AG10803 (cell line): ENCODE results near the gene EIF1.

Source experiments
- DNase-seq: peaks from one replicate; pipeline ENCODE4 v3.0.0; 2010; ENCODE audit warnings: low read depth
- H3K4me3 ChIP-seq: 2 replicates; pipeline ENCODE4 v1.5.1; 2011; ENCODE audit warnings: mild to moderate bottlenecking, low read length, control low read depth
- TF ChIP-seq, protein P1 (sequence below): conservative IDR thresholded peaks from 2 replicates; pipeline ENCODE4 v1.5.1; 2011; ENCODE audit warnings: mild to moderate bottlenecking, low read length, control low read depth, inconsistent platforms

EIF1 gene

DNA sequence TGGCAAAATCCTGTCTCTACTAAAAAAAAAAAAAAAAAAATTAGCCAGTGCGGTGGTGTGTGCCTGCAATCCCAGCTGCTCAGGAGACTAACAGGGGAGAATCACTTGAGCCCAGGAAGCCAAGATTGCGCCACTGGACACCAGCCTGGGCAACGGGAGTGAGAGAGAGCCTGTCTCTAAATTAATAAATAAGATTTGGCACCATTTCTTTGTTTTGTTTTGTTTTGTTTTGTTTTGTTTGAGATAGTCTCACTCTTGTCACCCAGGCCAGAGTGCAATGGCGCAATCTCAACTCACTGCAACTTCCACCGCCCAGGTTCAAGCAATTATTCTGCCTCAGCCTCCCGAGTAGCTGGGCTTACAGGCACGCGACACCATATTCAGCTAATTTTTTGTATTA, 14.0 kb downstream of the EIF1 start:
- TF ChIP-seq, protein P1, sequence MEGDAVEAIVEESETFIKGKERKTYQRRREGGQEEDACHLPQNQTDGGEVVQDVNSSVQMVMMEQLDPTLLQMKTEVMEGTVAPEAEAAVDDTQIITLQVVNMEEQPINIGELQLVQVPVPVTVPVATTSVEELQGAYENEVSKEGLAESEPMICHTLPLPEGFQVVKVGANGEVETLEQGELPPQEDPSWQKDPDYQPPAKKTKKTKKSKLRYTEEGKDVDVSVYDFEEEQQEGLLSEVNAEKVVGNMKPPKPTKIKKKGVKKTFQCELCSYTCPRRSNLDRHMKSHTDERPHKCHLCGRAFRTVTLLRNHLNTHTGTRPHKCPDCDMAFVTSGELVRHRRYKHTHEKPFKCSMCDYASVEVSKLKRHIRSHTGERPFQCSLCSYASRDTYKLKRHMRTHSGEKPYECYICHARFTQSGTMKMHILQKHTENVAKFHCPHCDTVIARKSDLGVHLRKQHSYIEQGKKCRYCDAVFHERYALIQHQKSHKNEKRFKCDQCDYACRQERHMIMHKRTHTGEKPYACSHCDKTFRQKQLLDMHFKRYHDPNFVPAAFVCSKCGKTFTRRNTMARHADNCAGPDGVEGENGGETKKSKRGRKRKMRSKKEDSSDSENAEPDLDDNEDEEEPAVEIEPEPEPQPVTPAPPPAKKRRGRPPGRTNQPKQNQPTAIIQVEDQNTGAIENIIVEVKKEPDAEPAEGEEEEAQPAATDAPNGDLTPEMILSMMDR: no peak
- no peak for DNase-seq
- H3K4me3 ChIP-seq: no peak overlapping the region

DNA sequence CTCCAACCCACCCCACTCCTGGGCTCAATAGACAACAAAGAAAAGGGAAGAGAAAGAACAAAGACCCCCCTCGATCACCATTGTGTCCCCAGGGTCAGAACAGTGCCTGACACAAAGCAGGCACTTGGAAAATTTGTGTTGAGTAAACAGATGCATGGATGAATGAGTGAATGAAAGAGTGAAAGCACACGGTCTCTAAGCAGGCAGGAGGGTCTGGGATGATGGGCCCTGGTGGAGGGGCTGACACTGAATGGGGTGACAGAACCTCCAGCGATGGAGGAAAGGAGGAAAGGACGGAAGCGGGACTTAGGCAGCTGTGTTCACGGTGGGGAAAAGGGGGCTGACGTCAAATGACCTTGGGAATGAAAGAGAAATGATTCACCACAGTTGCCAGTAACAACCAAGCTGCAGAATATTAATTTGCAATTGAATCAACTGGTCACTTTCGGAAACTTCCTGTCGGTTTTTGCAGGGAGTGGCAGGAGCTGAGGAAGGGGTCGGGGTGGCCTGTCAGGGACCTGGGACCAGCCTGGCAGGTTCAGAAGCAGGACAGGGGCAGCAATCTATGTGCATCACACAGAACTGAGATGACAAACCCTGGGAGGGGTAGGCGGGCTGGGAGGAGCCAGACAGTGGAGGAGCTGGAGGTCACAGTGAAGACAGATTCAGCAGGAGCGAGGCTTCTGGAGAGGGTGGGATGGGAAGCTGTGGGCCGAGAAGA, 16.7 kb downstream of the EIF1 start:
- peak; percentile 58 for DNase-seq
- TF ChIP-seq, protein P1: no peak
- H3K4me3 ChIP-seq: no peak overlapping the region

DNA sequence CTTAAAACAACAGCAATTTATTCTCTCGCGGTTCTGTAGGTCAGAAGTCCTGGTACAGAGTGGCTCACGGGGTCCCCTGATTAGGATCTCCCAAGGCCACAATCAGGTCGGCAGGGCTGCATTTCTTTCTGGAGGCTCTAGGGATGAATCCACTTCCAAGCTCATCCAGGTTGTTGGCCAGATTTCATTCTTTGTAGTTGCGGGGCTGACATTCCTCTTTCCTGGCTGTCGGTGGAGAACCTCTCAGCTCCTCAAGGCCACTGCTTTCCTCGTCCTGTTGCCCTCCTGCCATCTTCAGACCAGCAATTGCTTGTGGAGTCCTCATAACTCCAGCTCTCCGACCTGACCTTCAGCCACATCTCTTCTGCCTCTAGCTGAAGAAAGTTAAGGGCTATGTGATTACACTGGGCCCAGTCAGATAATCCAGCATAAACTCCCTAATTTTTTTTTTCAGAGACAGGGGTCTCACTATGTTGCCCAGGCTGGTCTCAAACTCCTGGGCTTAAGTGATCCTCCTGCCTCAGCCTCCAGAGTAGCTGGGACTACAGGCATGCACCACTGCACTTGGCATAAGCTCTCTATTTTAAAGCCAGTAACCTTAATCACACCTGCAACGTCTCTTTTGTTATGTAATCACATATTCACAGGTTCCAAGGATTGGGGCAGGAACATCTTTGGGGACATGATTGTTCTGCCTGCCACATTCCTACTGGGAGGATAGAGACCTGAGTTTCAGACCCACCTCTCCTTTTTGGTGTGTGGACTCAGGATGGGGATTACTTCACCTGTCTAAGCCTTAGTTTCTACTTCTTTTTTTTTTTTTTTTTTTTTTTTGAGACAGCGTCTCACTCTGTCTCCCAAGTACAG, 19.4 kb downstream of the EIF1 start:
- TF ChIP-seq, protein P1: no peak
- H3K4me3 ChIP-seq: no peak overlapping the region
- DNase-seq: no peak

DNA sequence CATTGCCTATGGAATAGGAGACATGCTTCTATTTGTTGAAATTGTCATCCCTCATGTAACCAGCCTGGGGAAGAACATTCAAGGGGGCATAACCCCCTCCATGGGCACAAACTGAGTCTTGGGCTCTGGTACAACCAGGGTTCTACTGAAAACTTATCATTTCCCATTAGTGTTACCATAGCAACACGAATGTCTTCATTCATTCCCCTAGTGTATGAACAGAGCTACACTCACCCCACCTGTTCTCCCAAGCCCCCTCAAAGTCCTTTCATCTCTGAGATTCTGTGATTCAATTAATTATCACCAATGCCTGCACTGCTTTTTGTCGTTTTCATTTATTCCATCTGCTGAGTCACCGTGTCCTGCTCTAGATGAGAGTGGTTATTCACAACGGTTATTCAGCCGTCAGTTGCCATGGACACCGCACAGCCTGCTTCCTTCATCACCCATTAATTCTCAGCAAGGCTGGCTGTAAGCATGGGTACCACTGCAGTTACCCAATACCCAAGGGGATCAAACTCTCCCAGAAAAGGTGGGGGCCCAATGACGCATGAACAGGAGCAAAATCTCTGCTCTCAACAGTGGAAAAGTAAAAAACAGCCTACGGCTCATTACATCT, 21.9 kb downstream of the EIF1 start:
- TF ChIP-seq, protein P1: no peak
- no peak overlapping the region for H3K4me3 ChIP-seq
- DNase-seq: peak; percentile 67

DNA sequence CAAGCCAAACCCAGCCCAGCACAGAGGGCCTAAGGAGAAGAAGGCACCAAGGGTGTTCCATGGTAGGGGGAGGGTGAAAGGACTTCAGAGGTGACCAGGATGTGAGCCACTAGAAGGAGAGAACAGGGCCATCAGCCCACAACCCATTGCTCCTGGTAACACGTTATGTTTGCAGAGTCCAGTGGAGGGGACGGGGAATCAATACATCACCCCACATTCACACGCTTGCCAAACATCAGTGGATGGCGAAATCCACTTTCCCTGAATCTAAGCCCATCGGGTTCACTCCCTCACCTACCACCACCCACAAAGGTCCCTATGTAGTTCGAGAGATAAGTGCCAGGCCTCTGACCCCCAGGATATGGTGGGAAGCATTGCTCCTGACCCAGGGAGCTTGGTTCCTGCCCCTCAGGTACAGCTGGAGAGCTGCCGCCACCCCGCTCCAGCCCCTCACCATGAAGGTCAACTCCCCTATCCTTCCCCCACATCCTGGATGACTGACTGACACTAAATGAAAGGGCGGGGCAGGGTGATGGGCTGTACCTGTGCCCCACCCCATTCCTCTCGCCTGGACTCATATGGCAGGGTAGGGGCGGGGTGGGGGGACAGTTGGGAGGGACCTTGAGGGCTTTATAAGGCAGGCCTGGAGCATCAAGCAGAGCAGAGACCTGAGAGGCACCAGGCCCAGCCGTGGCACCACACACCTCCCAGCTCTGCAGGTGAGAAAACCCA, 23.1 kb downstream of the EIF1 start, which contains the start of gene GAST:
Gene GAST (plus strand): TSS at position 663 of the 732 bp plus-strand sequence. CDS start 3,106 bp downstream, outside the sequence.
- H3K4me3 ChIP-seq: no peak within 1 kb of the TSS
- no peak for DNase-seq
- TF ChIP-seq, protein P1: no peak

DNA sequence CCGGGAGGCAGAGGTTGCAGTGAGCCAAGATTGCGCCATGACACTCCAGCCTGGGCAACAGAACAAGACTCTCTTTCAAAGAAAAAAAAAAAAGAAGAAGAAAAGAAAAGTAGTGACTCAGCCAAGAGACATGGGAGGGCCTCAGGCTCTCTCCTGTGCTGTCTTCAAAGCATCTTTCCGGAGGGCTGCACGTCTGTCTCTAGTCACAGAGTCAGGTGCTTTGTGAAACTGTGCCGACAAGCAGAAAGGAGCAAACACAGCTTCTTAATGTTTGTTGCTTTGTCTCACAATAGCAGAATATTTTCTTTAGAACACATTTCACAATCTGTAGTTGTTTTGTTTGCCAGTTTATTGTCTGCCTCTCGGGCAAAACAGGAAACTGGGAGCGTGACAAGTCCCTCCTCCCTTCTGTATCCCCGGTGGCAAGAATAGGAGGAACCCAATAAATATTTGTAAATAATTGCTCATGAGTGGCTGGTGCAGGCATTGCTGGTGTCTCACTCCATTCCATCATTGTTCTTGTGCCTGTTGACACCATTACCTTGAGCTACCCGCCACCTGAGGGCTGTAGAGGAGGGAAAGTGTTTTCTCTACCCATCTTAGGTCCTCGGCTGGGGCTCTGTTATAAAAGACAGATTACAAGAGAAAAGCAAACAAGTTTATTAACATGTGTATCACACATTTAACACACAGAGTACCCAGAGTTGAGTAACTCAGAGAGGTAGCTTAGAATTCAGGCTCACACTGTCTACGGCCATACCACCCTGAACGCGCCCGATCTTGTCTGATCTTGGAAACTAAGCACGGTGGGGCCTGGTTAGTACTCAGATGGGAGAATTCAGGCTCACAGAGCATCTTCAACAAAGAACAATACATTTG, 29.0 kb downstream of the EIF1 start:
- TF ChIP-seq, protein P1: no peak
- no peak overlapping the region for H3K4me3 ChIP-seq
- DNase-seq: peak; percentile 44
